Dendritic cell treated with granulocyte-macrophage colony-stimulating factor and Interleukin-4, amounts not matched to agents 40 ng/mL and 50 ng/mL, for 4 days (primary cell): ENCODE data around the gene ZNF543.

Experiments
- H3K27ac Mint-ChIP-seq: one replicate; pipeline ENCODE4 v1.8.0; 2022; ENCODE audit warnings: mild to moderate bottlenecking, mixed read lengths
- H3K27me3 Mint-ChIP-seq: one replicate; pipeline ENCODE4 v1.8.0; 2022; ENCODE audit warnings: mild to moderate bottlenecking, mixed read lengths
- H3K36me3 Mint-ChIP-seq: one replicate; pipeline ENCODE4 v1.8.0; 2022; ENCODE audit warnings: low read depth, mixed read lengths
- H3K4me1 Mint-ChIP-seq: one replicate; pipeline ENCODE4 v1.8.0; 2022; ENCODE audit warnings: low read depth, mixed read lengths
- H3K4me3 Mint-ChIP-seq: one replicate; pipeline ENCODE4 v1.8.0; 2022; ENCODE audit warnings: mild to moderate bottlenecking, moderate library complexity, mixed read lengths
- H3K9me3 Mint-ChIP-seq: one replicate; pipeline ENCODE4 v1.8.0; 2022; ENCODE audit warnings: mixed read lengths
- intact Hi-C: fragments of 100-400 bp; cut with micrococcal nuclease; formaldehyde crosslinking; loops from one replicate; pipeline ENCODE4 v1.15.0; 2022

The ZNF543 gene

GRCh38 chr19:57293719-57294118 lies 26.6 kb upstream of the ZNF543 start:
- H3K4me3 Mint-ChIP-seq = no peak overlapping the region
- peaks cover 100% of the 10 kb centered on the region for H3K36me3 Mint-ChIP-seq
- H3K27me3 Mint-ChIP-seq = no peaks in the 10 kb centered on the region
- H3K4me1 Mint-ChIP-seq = peaks cover under 1% of the 10 kb centered on the region
- peaks cover 55% of the 10 kb centered on the region for H3K9me3 Mint-ChIP-seq
- intact Hi-C loops = no loop called here
- H3K27ac Mint-ChIP-seq = no peak overlapping the region

- H3K27me3 Mint-ChIP-seq = no peaks in the 10 kb centered on the region
- no peak overlapping the region for H3K27ac Mint-ChIP-seq
- intact Hi-C loops = no loop called here
- no peak overlapping the region for H3K4me3 Mint-ChIP-seq
- H3K36me3 Mint-ChIP-seq = peaks cover 72% of the 10 kb centered on the region
- peaks cover 5% of the 10 kb centered on the region for H3K4me1 Mint-ChIP-seq
- no peaks in the 10 kb centered on the region for H3K9me3 Mint-ChIP-seq
These were observed 18.2 kb upstream of the ZNF543 start for GRCh38 chr19:57302020-57302465.

GRCh38 chr19:57302727-57303401 lies 17.4 kb upstream of the ZNF543 start:
- H3K4me1 Mint-ChIP-seq = peaks cover 5% of the 10 kb centered on the region
- no peak overlapping the region for H3K4me3 Mint-ChIP-seq
- H3K27me3 Mint-ChIP-seq = no peaks in the 10 kb centered on the region
- peaks cover 64% of the 10 kb centered on the region for H3K36me3 Mint-ChIP-seq
- H3K9me3 Mint-ChIP-seq = no peaks in the 10 kb centered on the region
- intact Hi-C loops = no loop called here
- no peak overlapping the region for H3K27ac Mint-ChIP-seq

GRCh38 chr19:57305056-57305455 lies 15.2 kb upstream of the ZNF543 start:
- Mint-ChIP-seq H3K27ac (no peak overlapping the region), H3K27me3 (peaks cover 2% of the 10 kb centered on the region), H3K4me1 (peaks cover 5% of the 10 kb centered on the region), H3K36me3 (peaks cover 43% of the 10 kb centered on the region), H3K4me3 (no peak overlapping the region), H3K9me3 (peaks cover 22% of the 10 kb centered on the region)
- intact Hi-C loops = no loop called here

- Mint-ChIP-seq H3K27me3 (peaks cover 6% of the 10 kb centered on the region), H3K36me3 (peaks cover 11% of the 10 kb centered on the region), H3K4me3 (no peak overlapping the region), H3K4me1 (no peaks in the 10 kb centered on the region), H3K27ac (no peak overlapping the region), H3K9me3 (peaks cover 24% of the 10 kb centered on the region)
- intact Hi-C loops = no loop called here
These were observed 11.8 kb upstream of the ZNF543 start for GRCh38 chr19:57308514-57308913.

GRCh38 chr19:57310792-57311191 lies 9.5 kb upstream of the ZNF543 start:
- Mint-ChIP-seq H3K27ac (no peak overlapping the region), H3K4me3 (no peak overlapping the region), H3K36me3 (no peaks in the 10 kb centered on the region), H3K9me3 (peaks cover 24% of the 10 kb centered on the region), H3K27me3 (peaks cover 24% of the 10 kb centered on the region), H3K4me1 (no peaks in the 10 kb centered on the region)
- intact Hi-C loops = no loop called here

GRCh38 chr19:57314146-57314545 lies 6.1 kb upstream of the ZNF543 start:
- H3K27ac Mint-ChIP-seq = no peak overlapping the region
- peaks cover 54% of the 10 kb centered on the region for H3K27me3 Mint-ChIP-seq
- H3K36me3 Mint-ChIP-seq = no peaks in the 10 kb centered on the region
- no peak overlapping the region for H3K4me3 Mint-ChIP-seq
- H3K4me1 Mint-ChIP-seq = no peaks in the 10 kb centered on the region
- intact Hi-C loops = no loop called here
- H3K9me3 Mint-ChIP-seq = peaks cover 12% of the 10 kb centered on the region

- Mint-ChIP-seq H3K27ac (no peak overlapping the region), H3K4me1 (peaks cover 27% of the 10 kb centered on the region), H3K27me3 (peaks cover 52% of the 10 kb centered on the region), H3K4me3 (no peak overlapping the region), H3K9me3 (no peaks in the 10 kb centered on the region), H3K36me3 (peaks cover 23% of the 10 kb centered on the region)
- intact Hi-C loops = no loop called here
These were observed 2.8 kb upstream of the ZNF543 start for GRCh38 chr19:57317503-57317902.

- H3K4me3 Mint-ChIP-seq = peak overlapping the region; percentile 81
- peaks cover 27% of the 10 kb centered on the region for H3K4me1 Mint-ChIP-seq
- peak overlapping the region; percentile 95 for H3K27ac Mint-ChIP-seq
- peaks cover 39% of the 10 kb centered on the region for H3K27me3 Mint-ChIP-seq
- peaks cover 46% of the 10 kb centered on the region for H3K36me3 Mint-ChIP-seq
- peaks cover 15% of the 10 kb centered on the region for H3K9me3 Mint-ChIP-seq
- intact Hi-C loops = loop anchor here (1.0 to 5.0 kb wide), 3 partner anchors 38 to 69 kb away; partner anchors contain the start of genes TRAPPC2B, ZNF460, ZNF547 and ZNF548
These were observed 448 bp upstream of the ZNF543 start for GRCh38 chr19:57319869-57320179.

- H3K27me3 Mint-ChIP-seq = peaks cover 26% of the 10 kb centered on the region
- H3K36me3 Mint-ChIP-seq = peaks cover 59% of the 10 kb centered on the region
- peak overlapping the region; percentile 81 for H3K4me3 Mint-ChIP-seq
- H3K27ac Mint-ChIP-seq = peak overlapping the region; percentile 95
- H3K9me3 Mint-ChIP-seq = peaks cover 24% of the 10 kb centered on the region
- intact Hi-C loops = loop anchor here (5.0 kb wide), 1 partner anchor 39 kb away; the partner anchor contains the start of gene ZNF460
- H3K4me1 Mint-ChIP-seq = peaks cover 27% of the 10 kb centered on the region
These were observed 844 bp downstream of the ZNF543 start for GRCh38 chr19:57321116-57321515.

GRCh38 chr19:57321751-57322150 lies 1.5 kb downstream of the ZNF543 start:
- Mint-ChIP-seq H3K4me1 (peaks cover 27% of the 10 kb centered on the region), H3K27me3 (peaks cover 21% of the 10 kb centered on the region), H3K9me3 (peaks cover 31% of the 10 kb centered on the region), H3K27ac (no peak overlapping the region), H3K36me3 (peaks cover 66% of the 10 kb centered on the region), H3K4me3 (no peak overlapping the region)
- intact Hi-C loops = loop anchor here (5.0 kb wide), 1 partner anchor 39 kb away; the partner anchor contains the start of gene ZNF460

GRCh38 chr19:57324992-57325391 lies 4.7 kb downstream of the ZNF543 start:
- Mint-ChIP-seq H3K4me3 (no peak overlapping the region), H3K9me3 (peaks cover 63% of the 10 kb centered on the region)

GRCh38 chr19:57327993-57328392 lies 7.7 kb downstream of the ZNF543 start:
- Mint-ChIP-seq H3K4me1 (no peaks in the 10 kb centered on the region), H3K4me3 (no peak overlapping the region), H3K36me3 (peaks cover 83% of the 10 kb centered on the region), H3K27ac (no peak overlapping the region), H3K9me3 (peaks cover 76% of the 10 kb centered on the region), H3K27me3 (no peaks in the 10 kb centered on the region)
- intact Hi-C loops = no loop called here

More at GRCh38 chr19:57324992-57325391, 4.7 kb downstream of the ZNF543 start:
- peaks cover 23% of the 10 kb centered on the region for H3K4me1 Mint-ChIP-seq
- H3K27me3 Mint-ChIP-seq = no peaks in the 10 kb centered on the region
- H3K36me3 Mint-ChIP-seq = peaks cover 96% of the 10 kb centered on the region
- intact Hi-C loops = loop anchor here (5.0 kb wide), 1 partner anchor 43 kb away; the partner anchor contains the start of gene ZNF460
- H3K27ac Mint-ChIP-seq = no peak overlapping the region

GRCh38 chr19:57334191-57334590 lies 13.9 kb downstream of the ZNF543 start:
- peaks cover 21% of the 10 kb centered on the region for H3K36me3 Mint-ChIP-seq
- H3K4me3 Mint-ChIP-seq = no peak overlapping the region
- H3K4me1 Mint-ChIP-seq = no peaks in the 10 kb centered on the region

GRCh38 chr19:57338877-57339276 lies 18.6 kb downstream of the ZNF543 start:
- H3K4me1 Mint-ChIP-seq = no peaks in the 10 kb centered on the region
- peaks cover 6% of the 10 kb centered on the region for H3K27me3 Mint-ChIP-seq
- peaks cover 28% of the 10 kb centered on the region for H3K9me3 Mint-ChIP-seq
- H3K36me3 Mint-ChIP-seq = no peaks in the 10 kb centered on the region
- no peak overlapping the region for H3K4me3 Mint-ChIP-seq
- intact Hi-C loops = no loop called here
- H3K27ac Mint-ChIP-seq = no peak overlapping the region

More at GRCh38 chr19:57334191-57334590, 13.9 kb downstream of the ZNF543 start:
- intact Hi-C loops = no loop called here
- Mint-ChIP-seq H3K27ac (no peak overlapping the region), H3K9me3 (peaks cover 51% of the 10 kb centered on the region), H3K27me3 (peaks cover 1% of the 10 kb centered on the region)
